Measurements from ENCODE around the gene TRIM24.
A peak's percentile ranks its signal among the peaks of the same experiment; 100 is the strongest.
"Not testable (repeated sequence)": the region's sequence is repeated elsewhere in the genome, so short reads cannot be mapped to it uniquely, and the experiment has no call there.

Gene TRIM24

GRCh38 chr7:138458576-138459412 is 1.3 kb upstream of the TRIM24 start:
- TF ChIP-seq PAX5 (IDR thresholded peaks at IDR 0.05; ENCODE audit: insufficient read depth, low read length, severe bottlenecking) (no peak), TAF1 (IDR thresholded peaks at IDR 0.05; ENCODE audit: low read depth, low read length) (no peak), SPI1 (IDR thresholded peaks at IDR 0.05; ENCODE audit: low read depth, low read length) (no peak), POU2F2 (IDR thresholded peaks at IDR 0.05; ENCODE audit: low read depth, low read length) (no peak), POLR2AphosphoS5 (IDR thresholded peaks at IDR 0.05; ENCODE audit: low read depth, low read length) (no peak), POLR2A (IDR thresholded peaks at IDR 0.05; ENCODE audit: low read depth, low read length) (no peak)
- DNase-seq (ENCODE audit: insufficient read length, low spot score) (no peak), FAIRE-seq (no peak)

GRCh38 chr7:138459413-138460175 is 465 bp upstream of the TRIM24 start:
- TF ChIP-seq POU2F2 (IDR thresholded peaks at IDR 0.05; ENCODE audit: low read depth, low read length) (no peak), PAX5 (IDR thresholded peaks at IDR 0.05; ENCODE audit: insufficient read depth, low read length, severe bottlenecking) (no peak), POLR2A (IDR thresholded peaks at IDR 0.05; ENCODE audit: low read depth, low read length) (no peak), TAF1 (IDR thresholded peaks at IDR 0.05; ENCODE audit: low read depth, low read length) (no peak), POLR2AphosphoS5 (IDR thresholded peaks at IDR 0.05; ENCODE audit: low read depth, low read length) (no peak), SPI1 (IDR thresholded peaks at IDR 0.05; ENCODE audit: low read depth, low read length) (no peak)
- DNase-seq (ENCODE audit: insufficient read length, low spot score), result no peak
- peak; percentile 83 for FAIRE-seq

GRCh38 chr7:138460649-138461607 is 869 bp downstream of the TRIM24 start:
- DNase-seq (ENCODE audit: insufficient read length, low spot score) (peak; percentile 60), FAIRE-seq (no peak)
- TF ChIP-seq PAX5 (IDR thresholded peaks at IDR 0.05; ENCODE audit: insufficient read depth, low read length, severe bottlenecking) (no peak), POLR2AphosphoS5 (IDR thresholded peaks at IDR 0.05; ENCODE audit: low read depth, low read length) (no peak), TAF1 (IDR thresholded peaks at IDR 0.05; ENCODE audit: low read depth, low read length) (no peak), POLR2A (IDR thresholded peaks at IDR 0.05; ENCODE audit: low read depth, low read length) (no peak), POU2F2 (IDR thresholded peaks at IDR 0.05; ENCODE audit: low read depth, low read length) (no peak), SPI1 (IDR thresholded peaks at IDR 0.05; ENCODE audit: low read depth, low read length) (no peak)

GRCh38 chr7:138463291-138463618 is 3.2 kb downstream of the TRIM24 start:
- not testable (repeated sequence) for DNase-seq (ENCODE audit: insufficient read length, low spot score); FAIRE-seq

- DNase-seq (ENCODE audit: insufficient read length, low spot score), result no peak
- TF ChIP-seq PAX5 (IDR thresholded peaks at IDR 0.05; ENCODE audit: insufficient read depth, low read length, severe bottlenecking), result no peak
- TF ChIP-seq POLR2AphosphoS5 (IDR thresholded peaks at IDR 0.05; ENCODE audit: low read depth, low read length), result no peak
- TF ChIP-seq POLR2A (IDR thresholded peaks at IDR 0.05; ENCODE audit: low read depth, low read length), result no peak
- no peak for TF ChIP-seq POU2F2 (IDR thresholded peaks at IDR 0.05; ENCODE audit: low read depth, low read length)
- TF ChIP-seq TAF1 (IDR thresholded peaks at IDR 0.05; ENCODE audit: low read depth, low read length), result no peak
- no peak for TF ChIP-seq SPI1 (IDR thresholded peaks at IDR 0.05; ENCODE audit: low read depth, low read length)
- no peak for FAIRE-seq
Observed at GRCh38 chr7:138465046-138465445, 5.0 kb downstream of the TRIM24 start.

- not testable (repeated sequence) for FAIRE-seq; DNase-seq (ENCODE audit: insufficient read length, low spot score)
Observed at GRCh38 chr7:138466069-138466756, 6.2 kb downstream of the TRIM24 start.

- no peak for DNase-seq (ENCODE audit: insufficient read length, low spot score)
- TF ChIP-seq PAX5 (IDR thresholded peaks at IDR 0.05; ENCODE audit: insufficient read depth, low read length, severe bottlenecking) (no peak), POLR2A (IDR thresholded peaks at IDR 0.05; ENCODE audit: low read depth, low read length) (no peak), SPI1 (IDR thresholded peaks at IDR 0.05; ENCODE audit: low read depth, low read length) (no peak), TAF1 (IDR thresholded peaks at IDR 0.05; ENCODE audit: low read depth, low read length) (no peak), POLR2AphosphoS5 (IDR thresholded peaks at IDR 0.05; ENCODE audit: low read depth, low read length) (no peak), POU2F2 (IDR thresholded peaks at IDR 0.05; ENCODE audit: low read depth, low read length) (no peak)
Observed at GRCh38 chr7:138468244-138469123, 8.4 kb downstream of the TRIM24 start.

GRCh38 chr7:138470391-138471157 is 10.5 kb downstream of the TRIM24 start:
- FAIRE-seq (no peak), DNase-seq (ENCODE audit: insufficient read length, low spot score) (no peak)
- TF ChIP-seq SPI1 (IDR thresholded peaks at IDR 0.05; ENCODE audit: low read depth, low read length) (no peak), POLR2AphosphoS5 (IDR thresholded peaks at IDR 0.05; ENCODE audit: low read depth, low read length) (no peak), TAF1 (IDR thresholded peaks at IDR 0.05; ENCODE audit: low read depth, low read length) (no peak), POU2F2 (IDR thresholded peaks at IDR 0.05; ENCODE audit: low read depth, low read length) (no peak), PAX5 (IDR thresholded peaks at IDR 0.05; ENCODE audit: insufficient read depth, low read length, severe bottlenecking) (no peak), POLR2A (IDR thresholded peaks at IDR 0.05; ENCODE audit: low read depth, low read length) (no peak)

More at GRCh38 chr7:138468244-138469123, 8.4 kb downstream of the TRIM24 start:
- FAIRE-seq, result no peak
